ENCODE measurements around the gene GFOD1.
A peak's percentile ranks its signal among the peaks of the same experiment; 100 is the strongest.

The GFOD1 gene, protein sequence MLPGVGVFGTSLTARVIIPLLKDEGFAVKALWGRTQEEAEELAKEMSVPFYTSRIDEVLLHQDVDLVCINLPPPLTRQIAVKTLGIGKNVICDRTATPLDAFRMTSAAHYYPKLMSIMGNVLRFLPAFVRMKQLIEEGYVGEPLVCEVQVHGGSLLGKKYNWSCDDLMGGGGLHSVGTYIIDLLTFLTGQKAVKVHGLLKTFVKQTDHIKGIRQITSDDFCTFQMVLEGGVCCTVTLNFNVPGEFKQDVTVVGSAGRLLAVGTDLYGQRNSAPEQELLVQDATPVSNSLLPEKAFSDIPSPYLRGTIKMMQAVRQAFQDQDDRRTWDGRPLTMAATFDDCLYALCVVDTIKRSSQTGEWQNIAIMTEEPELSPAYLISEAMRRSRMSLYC

DNA sequence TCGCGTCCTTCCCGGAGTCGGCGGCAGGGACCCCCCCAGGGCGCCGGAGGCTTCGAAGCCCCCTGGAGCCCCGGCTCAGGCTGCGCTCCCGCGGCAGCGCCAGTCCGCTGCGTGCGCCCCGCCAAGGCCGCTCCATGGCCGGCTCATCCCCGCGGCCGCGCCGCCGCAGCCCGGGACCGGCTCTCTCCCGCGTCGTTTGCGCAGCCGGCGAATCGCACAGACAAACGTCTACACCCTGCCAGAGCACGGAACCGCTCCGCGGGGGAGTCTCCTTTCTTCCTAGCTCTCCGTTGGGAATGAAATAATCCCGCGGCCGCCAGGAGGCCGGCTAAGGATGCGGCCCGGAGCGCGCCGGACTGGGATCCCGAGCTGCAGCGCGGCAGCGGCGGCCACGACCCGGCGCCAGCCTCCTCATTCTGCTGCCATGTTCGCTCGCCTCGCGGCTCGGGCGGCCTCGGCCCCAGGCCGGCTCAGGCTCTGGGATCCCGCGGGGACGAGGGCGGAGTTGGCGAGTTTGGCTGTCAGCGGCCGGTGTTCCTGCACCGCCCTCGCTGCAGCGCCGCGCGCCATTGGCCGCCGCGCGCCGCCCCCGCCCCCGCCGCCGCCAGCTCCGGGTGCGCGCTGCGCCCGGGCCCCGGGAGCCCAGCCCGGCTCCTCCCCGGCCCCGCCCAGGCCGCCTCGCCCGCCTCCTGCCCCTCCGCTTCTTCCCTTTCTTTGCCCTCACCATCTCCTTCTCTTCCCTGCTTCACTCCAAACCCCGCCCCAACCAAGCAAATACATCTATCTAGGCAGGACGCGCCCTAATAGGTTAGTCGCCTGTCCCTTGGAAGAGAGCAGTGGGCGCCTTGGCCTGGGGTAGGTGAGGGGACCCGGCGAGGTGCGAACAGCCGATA lies at the start of gene GFOD1:
GFOD1 (minus strand) TSS at position 479 of the 893 bp plus-strand sequence. CDS start 710 bp downstream, outside the sequence.
- peak; percentile 59 for DNase-seq

GRCh38 chr6:13536796-13537526 lies 49.6 kb upstream of the GFOD1 start:
- DNase-seq = no peak

GRCh38 chr6:13535306-13535705 lies 47.9 kb upstream of the GFOD1 start:
- no peak for DNase-seq

DNA sequence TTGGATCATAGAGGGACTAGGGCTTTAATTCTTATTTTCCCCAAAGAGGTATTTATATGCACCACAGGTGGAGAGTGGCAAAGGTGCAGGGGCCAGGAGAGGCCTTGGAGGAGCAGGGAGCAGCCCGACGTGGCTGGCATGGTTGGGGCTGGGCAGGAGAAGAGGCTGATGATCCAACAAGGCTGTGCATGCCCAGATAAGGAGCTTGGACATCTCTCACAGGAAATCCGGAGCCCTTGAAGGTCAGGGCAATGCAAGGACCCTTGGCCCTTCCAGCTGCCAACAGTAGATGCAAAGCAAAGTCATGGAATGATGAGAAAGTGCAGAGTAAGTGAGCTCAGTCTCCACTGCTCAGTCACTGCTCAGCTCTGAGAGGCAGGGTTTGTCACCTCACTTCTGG lies 47.1 kb upstream of the GFOD1 start:
- no peak for DNase-seq

- no peak for DNase-seq
Measured at GRCh38 chr6:13531956-13532355, 44.6 kb upstream of the GFOD1 start.

DNA sequence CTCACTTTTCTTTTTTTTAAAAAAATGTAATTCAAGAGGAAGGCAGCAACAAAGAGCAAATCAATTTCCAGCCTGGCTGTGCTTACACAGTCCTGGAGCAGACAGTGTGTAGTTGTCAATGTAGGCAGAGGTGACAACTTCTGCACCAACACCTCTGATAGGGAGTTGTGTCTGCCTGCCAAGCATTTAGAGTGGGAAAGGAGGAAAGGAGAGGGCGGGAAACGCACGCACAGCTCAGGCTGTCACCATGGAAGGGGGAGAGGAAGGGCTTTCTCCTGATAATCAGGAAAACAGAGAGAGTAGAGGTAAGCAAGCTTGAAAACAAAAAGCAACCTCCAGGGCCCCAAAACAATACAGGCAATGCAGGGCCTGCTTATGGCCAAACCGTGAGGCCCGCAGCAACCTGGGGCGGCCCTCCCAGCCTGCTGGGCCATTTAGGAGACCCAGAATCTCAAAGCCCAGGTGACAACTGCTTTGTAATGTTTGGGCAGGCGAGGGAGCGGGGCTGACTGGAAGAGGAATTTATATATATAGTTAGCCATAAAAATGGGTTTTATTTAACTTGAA lies 41.5 kb upstream of the GFOD1 start:
- no peak for DNase-seq

DNA sequence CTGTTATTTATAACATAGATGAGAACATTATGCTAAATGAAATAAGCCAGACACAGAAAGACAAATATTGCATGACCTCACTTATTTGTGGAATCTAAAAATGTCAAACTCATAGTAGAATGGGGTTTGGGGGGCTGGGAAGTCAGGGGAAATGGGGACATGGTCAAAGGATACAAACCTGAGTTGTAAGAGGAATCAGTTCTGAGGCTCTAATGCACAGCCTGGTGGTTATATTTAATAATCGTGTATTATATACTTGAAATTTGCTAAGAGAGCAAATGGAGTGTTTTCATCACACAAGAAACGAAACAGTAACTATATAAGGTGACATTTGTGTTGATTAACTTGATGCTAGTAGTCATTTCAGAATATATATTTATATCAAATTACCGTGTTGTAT lies 40.8 kb upstream of the GFOD1 start:
- DNase-seq = no peak

- no peak for DNase-seq
Measured at GRCh38 chr6:13527671-13528056, 40.3 kb upstream of the GFOD1 start.

DNA sequence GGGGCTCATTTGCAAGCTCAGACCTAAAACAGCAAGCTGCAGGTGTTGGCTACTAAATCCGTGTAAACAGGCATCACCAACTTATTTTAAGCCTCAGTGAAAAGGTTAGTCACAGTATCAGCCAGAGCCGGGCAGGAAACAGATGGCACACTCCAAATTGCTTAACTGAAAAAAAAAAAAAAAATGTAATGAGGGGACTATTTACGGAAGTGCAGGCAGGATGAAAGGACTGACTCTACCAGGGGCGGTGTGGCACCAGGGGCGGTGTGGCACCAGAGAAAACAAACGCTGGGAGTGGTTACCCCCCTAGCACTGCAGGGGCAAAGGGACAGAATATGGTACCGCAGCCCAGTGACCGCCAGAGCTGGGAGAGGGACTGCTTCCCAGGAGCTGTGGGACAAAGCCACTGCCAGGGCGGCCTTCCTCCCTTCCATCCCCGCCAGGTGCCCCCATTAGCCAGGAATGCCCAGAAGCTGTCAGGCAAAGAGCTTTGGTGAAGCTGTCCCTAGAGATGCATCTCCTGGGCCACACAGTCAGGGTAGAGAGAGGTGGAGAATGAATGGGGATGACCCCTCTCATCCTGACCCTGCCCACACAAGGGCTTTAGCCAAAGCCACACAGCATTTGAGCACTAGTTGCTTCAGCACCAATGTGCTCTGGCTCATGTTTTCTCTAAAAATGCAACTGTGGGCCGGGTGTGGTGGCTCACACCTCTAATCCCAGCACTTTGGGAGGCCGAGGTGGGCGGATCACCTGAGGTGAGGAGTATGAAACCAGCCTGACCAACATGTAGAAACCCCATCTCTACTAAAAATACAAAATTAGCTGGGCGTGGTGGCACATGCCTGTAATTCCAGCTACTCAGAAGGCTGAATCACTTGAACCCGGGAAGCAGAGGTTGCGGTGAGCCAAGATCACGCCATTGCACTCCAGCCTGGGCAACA lies 39.6 kb upstream of the GFOD1 start:
- DNase-seq = peak; percentile 3

DNA sequence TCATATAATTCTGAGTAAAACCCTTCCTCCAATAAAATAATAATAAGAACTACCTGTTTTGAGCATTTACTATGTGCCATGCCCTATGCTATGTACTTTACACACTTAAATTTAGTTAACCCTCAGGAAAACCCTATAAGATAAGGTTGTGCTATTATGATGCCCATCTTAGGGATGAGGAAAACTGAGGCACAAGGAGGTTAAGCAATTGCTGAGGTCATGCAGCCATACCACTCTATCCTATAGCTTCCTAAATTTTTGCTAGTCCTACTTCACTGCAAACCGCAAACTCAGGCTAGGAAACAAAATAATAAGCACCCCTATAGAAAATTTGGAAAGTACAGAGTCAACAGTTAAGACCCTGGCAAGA lies 38.9 kb upstream of the GFOD1 start:
- no peak for DNase-seq

- DNase-seq = no peak
Measured at GRCh38 chr6:13524801-13525508, 37.6 kb upstream of the GFOD1 start.

GRCh38 chr6:13523826-13524622 lies 36.6 kb upstream of the GFOD1 start:
- DNase-seq = no peak

DNA sequence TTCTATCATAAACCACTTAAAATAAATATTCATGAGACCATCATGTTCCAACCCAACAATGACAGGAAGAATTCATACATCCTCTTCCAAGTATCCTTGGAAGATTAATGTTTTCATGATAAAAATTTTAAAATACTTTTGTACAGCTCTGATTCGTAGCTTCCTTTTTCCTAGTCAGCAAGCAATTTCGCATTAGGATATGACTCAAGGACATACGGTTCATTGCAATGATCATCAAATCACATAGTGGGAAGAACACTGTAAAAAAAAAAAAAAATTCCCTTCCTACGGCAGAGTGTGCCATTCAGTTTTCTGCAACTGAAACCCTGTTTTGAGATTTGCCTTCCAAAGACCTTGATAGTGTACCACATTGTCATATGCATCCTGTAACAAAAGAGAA lies 35.3 kb upstream of the GFOD1 start:
- no peak for DNase-seq

DNA sequence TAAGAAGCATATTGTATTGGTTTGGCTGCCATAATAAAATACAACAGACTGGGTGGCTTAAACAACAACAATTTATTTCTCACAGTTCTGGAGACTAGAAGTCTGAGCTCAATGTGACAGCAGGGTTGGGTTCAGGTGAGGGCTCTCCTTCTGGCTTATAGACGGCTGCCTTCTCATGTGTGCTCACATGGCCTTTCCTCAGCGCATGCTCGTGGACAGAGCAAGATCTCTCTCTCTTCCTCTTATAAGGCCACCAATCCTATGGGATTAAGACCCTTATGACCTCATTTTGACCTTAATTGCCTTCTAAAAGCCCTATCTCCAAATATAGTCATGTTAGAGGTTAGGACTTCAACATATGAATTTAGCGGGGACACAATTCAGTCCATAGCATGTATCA lies 32.4 kb upstream of the GFOD1 start:
- DNase-seq = no peak

DNA sequence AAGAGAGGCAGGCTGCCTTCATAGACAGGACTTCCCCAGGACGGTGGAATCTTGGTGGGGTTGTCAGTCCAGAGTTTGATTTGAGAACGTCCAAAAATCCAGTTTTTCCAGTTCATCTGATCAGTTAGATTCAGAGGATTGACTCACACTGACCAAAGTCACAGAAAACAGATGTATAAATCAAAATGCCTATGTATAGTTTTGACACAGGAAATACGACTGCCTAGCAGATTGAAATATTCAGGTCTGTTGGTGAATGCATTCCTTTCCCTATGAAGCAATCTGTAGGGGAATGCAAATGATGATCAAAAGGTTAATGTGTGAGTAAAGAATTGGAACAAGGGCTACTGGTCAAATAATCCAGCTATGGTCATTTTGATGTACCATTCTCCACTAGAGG lies 29.7 kb upstream of the GFOD1 start:
- no peak for DNase-seq

GRCh38 chr6:13515912-13516311 lies 28.5 kb upstream of the GFOD1 start:
- DNase-seq = no peak

GRCh38 chr6:13513626-13514502 lies 26.5 kb upstream of the GFOD1 start:
- no peak for DNase-seq

DNA sequence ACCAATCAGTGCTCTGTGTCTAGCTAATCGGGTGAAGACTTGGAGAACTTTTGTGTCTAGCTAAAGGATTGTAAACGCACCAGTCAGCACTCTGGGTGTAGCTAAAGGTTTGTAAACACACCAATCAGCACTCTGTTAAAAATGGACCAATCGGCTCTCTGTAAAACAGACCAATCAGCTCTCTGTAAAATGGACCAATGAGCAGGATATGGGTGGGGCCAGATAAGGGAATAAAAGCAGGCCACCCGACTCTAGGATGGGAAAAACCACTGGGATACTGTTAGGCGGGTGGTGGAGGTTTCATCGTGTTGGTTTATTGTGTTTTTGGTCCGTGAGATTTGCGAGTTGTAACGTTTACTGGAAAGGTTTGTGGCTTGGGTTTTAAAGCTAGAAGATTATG lies 25.5 kb upstream of the GFOD1 start:
- no peak for DNase-seq
